GM18861 (cell line): ENCODE measurements around the gene FERMT1.
A peak's percentile ranks its signal among the peaks of the same experiment; 100 is the strongest.

Experiments used
- ATAC-seq: cut with Tn5 transposase; IDR thresholded peaks from one replicate; pipeline ENCODE4 v1.9.1; 2021; ENCODE audit not compliant: unreplicated experiment

Gene FERMT1

GRCh38 chr20:6122873-6123648 is at the start of gene FERMT1:
TSS of gene FERMT1 (minus strand) at chr20:6123030. CDS start at chr20:6119554, 3,476 bp downstream.
- ATAC-seq = peak; percentile 59

- ATAC-seq = no peak
Measured at GRCh38 chr20:6169251-6169650, 46.4 kb upstream of the FERMT1 start.

GRCh38 chr20:6168204-6168603 is 45.4 kb upstream of the FERMT1 start:
- ATAC-seq = no peak

- ATAC-seq = no peak
Measured at GRCh38 chr20:6165346-6165745, 42.5 kb upstream of the FERMT1 start.

GRCh38 chr20:6164421-6165341 is 41.9 kb upstream of the FERMT1 start:
- ATAC-seq = no peak

- no peak for ATAC-seq
Measured at GRCh38 chr20:6160736-6161135, 37.9 kb upstream of the FERMT1 start.

- no peak for ATAC-seq
Measured at GRCh38 chr20:6157345-6157744, 34.5 kb upstream of the FERMT1 start.

GRCh38 chr20:6152777-6153176 is 29.9 kb upstream of the FERMT1 start:
- no peak for ATAC-seq

- ATAC-seq = no peak
Measured at GRCh38 chr20:6148073-6148472, 25.2 kb upstream of the FERMT1 start.

- peak; percentile 56 for ATAC-seq
Measured at GRCh38 chr20:6142348-6142993, 19.6 kb upstream of the FERMT1 start.

GRCh38 chr20:6140947-6141346 is 18.1 kb upstream of the FERMT1 start:
- ATAC-seq = no peak

GRCh38 chr20:6135347-6135746 is 12.5 kb upstream of the FERMT1 start:
- no peak for ATAC-seq

- no peak for ATAC-seq
Measured at GRCh38 chr20:6134592-6134991, 11.8 kb upstream of the FERMT1 start.

- ATAC-seq = no peak
Measured at GRCh38 chr20:6130045-6130444, 7.2 kb upstream of the FERMT1 start.

- ATAC-seq = no peak
Measured at GRCh38 chr20:6127825-6128224, 5.0 kb upstream of the FERMT1 start.

GRCh38 chr20:6126846-6127245 is 4.0 kb upstream of the FERMT1 start:
- no peak for ATAC-seq

- no peak for ATAC-seq
Measured at GRCh38 chr20:6123649-6124014, 802 bp upstream of the FERMT1 start.

- no peak for ATAC-seq
Measured at GRCh38 chr20:6122111-6122872, 538 bp downstream of the FERMT1 start.

- ATAC-seq = no peak
Measured at GRCh38 chr20:6121504-6121903, 1.3 kb downstream of the FERMT1 start.

GRCh38 chr20:6120491-6120988 is 2.3 kb downstream of the FERMT1 start:
- ATAC-seq = no peak

GRCh38 chr20:6116758-6117157 is 6.1 kb downstream of the FERMT1 start:
- no peak for ATAC-seq
